ENCODE measurements around the gene PDILT.
"Not testable (repeated sequence)": the region's sequence is repeated elsewhere in the genome, so short reads cannot be mapped to it uniquely, and the experiment has no call there.

PDILT gene

GRCh38 chr16:20404637-20405036 lies at the start of gene PDILT:
PDILT (minus strand) TSS chr16:20404737; CDS start chr16:20399300, 5,437 bp downstream.
- no peak for DNase-seq (ENCODE audit: low read depth, low spot score)

GRCh38 chr16:20453633-20454032 lies 49.1 kb upstream of the PDILT start:
- DNase-seq (ENCODE audit: low read depth, low spot score), result not testable (repeated sequence)

GRCh38 chr16:20451364-20451763 lies 46.8 kb upstream of the PDILT start, which contains the start of gene ACSM2A:
ACSM2A (plus strand) TSS chr16:20451521; CDS start chr16:20460115, 8,594 bp downstream.
- DNase-seq (ENCODE audit: low read depth, low spot score), result not testable (repeated sequence)

- DNase-seq (ENCODE audit: low read depth, low spot score), result not testable (repeated sequence)
These were observed 42.3 kb upstream of the PDILT start for GRCh38 chr16:20446652-20447393.

- DNase-seq (ENCODE audit: low read depth, low spot score), result not testable (repeated sequence)
These were observed 37.3 kb upstream of the PDILT start for GRCh38 chr16:20441859-20442258.

- no peak for DNase-seq (ENCODE audit: low read depth, low spot score)
These were observed 36.7 kb upstream of the PDILT start for GRCh38 chr16:20441191-20441590.

- not testable (repeated sequence) for DNase-seq (ENCODE audit: low read depth, low spot score)
These were observed 36.2 kb upstream of the PDILT start for GRCh38 chr16:20440731-20441130.

GRCh38 chr16:20439820-20440231 lies 35.3 kb upstream of the PDILT start:
- DNase-seq (ENCODE audit: low read depth, low spot score), result not testable (repeated sequence)

GRCh38 chr16:20438950-20439349 lies 34.4 kb upstream of the PDILT start:
- not testable (repeated sequence) for DNase-seq (ENCODE audit: low read depth, low spot score)

- DNase-seq (ENCODE audit: low read depth, low spot score), result no peak
These were observed 26.4 kb upstream of the PDILT start for GRCh38 chr16:20430948-20431347.

GRCh38 chr16:20430480-20430879 lies 25.9 kb upstream of the PDILT start:
- DNase-seq (ENCODE audit: low read depth, low spot score), result not testable (repeated sequence)

- not testable (repeated sequence) for DNase-seq (ENCODE audit: low read depth, low spot score)
These were observed 25.0 kb upstream of the PDILT start for GRCh38 chr16:20429499-20429898.

GRCh38 chr16:20427401-20427797 lies 22.9 kb upstream of the PDILT start:
- DNase-seq (ENCODE audit: low read depth, low spot score), result not testable (repeated sequence)

- no peak for DNase-seq (ENCODE audit: low read depth, low spot score)
These were observed 19.8 kb upstream of the PDILT start for GRCh38 chr16:20424129-20424866.

- not testable (repeated sequence) for DNase-seq (ENCODE audit: low read depth, low spot score)
These were observed 19.2 kb upstream of the PDILT start for GRCh38 chr16:20423772-20424128.

GRCh38 chr16:20421748-20422147 lies 17.2 kb upstream of the PDILT start:
- not testable (repeated sequence) for DNase-seq (ENCODE audit: low read depth, low spot score)

- DNase-seq (ENCODE audit: low read depth, low spot score), result not testable (repeated sequence)
These were observed 14.6 kb upstream of the PDILT start for GRCh38 chr16:20419093-20419492.

GRCh38 chr16:20415541-20415940 lies 11.0 kb upstream of the PDILT start:
- DNase-seq (ENCODE audit: low read depth, low spot score), result no peak

GRCh38 chr16:20411055-20411454 lies 6.5 kb upstream of the PDILT start:
- DNase-seq (ENCODE audit: low read depth, low spot score), result no peak

GRCh38 chr16:20410121-20410723 lies 5.7 kb upstream of the PDILT start:
- no peak for DNase-seq (ENCODE audit: low read depth, low spot score)

GRCh38 chr16:20409398-20410120 lies 5.0 kb upstream of the PDILT start, which contains the start of gene ACSM5:
ACSM5 (plus strand) TSS chr16:20409534; CDS start chr16:20411485, 1,951 bp downstream.
- DNase-seq (ENCODE audit: low read depth, low spot score), result no peak

Data from ELF-1 (cell line).